Measurements from ENCODE around the gene LRP1.

The LRP1 gene

GRCh38 chr12:57254506-57255280 lies 126.4 kb downstream of the LRP1 start:
- no peak for DNase-seq (ENCODE audit: low spot score)

- no peak for DNase-seq (ENCODE audit: low spot score)
These were observed 127.6 kb downstream of the LRP1 start for GRCh38 chr12:57255916-57256315.

- DNase-seq (ENCODE audit: low spot score): no peak
These were observed 131.0 kb downstream of the LRP1 start for GRCh38 chr12:57258977-57259970.

GRCh38 chr12:57260366-57260765 lies 132.1 kb downstream of the LRP1 start:
- no peak for DNase-seq (ENCODE audit: low spot score)

GRCh38 chr12:57261428-57261865 lies 133.2 kb downstream of the LRP1 start:
- no peak for DNase-seq (ENCODE audit: low spot score)

- no peak for DNase-seq (ENCODE audit: low spot score)
These were observed 134.0 kb downstream of the LRP1 start for GRCh38 chr12:57262126-57262822.

All from left forelimb (tissue), 1 donor.